Measurements from ENCODE around the gene CYP24A1. TPM values are rescaled to one million over a fixed set of nuclear protein-coding genes. Genes with fewer than 3 reads are reported as not detected.

The CYP24A1 gene
- total RNA-seq, 4 donors from 2014 or later, result 1.3 to 12.3 (median 8.9) TPM

GRCh38 chr20:54180931-54181330 lies 7.1 kb upstream of the CYP24A1 start:
- no peak overlapping the region for H3K4me3 ChIP-seq
- no peak overlapping the region for H3K27ac ChIP-seq
- 71 to 73% methylated on average over 1 of the region's 1 CpG for WGBS, 2 donors
- no peak for DNase-seq
- intact Hi-C loops (cut with DNase I), result no loop called here
- peaks cover 0 to 18% (median 0%) of the 10 kb centered on the region in 4 donors for H3K27me3 ChIP-seq
- TF ChIP-seq POLR2A (IDR thresholded peaks at IDR 0.05), result no peak
- TF ChIP-seq, protein P1, sequence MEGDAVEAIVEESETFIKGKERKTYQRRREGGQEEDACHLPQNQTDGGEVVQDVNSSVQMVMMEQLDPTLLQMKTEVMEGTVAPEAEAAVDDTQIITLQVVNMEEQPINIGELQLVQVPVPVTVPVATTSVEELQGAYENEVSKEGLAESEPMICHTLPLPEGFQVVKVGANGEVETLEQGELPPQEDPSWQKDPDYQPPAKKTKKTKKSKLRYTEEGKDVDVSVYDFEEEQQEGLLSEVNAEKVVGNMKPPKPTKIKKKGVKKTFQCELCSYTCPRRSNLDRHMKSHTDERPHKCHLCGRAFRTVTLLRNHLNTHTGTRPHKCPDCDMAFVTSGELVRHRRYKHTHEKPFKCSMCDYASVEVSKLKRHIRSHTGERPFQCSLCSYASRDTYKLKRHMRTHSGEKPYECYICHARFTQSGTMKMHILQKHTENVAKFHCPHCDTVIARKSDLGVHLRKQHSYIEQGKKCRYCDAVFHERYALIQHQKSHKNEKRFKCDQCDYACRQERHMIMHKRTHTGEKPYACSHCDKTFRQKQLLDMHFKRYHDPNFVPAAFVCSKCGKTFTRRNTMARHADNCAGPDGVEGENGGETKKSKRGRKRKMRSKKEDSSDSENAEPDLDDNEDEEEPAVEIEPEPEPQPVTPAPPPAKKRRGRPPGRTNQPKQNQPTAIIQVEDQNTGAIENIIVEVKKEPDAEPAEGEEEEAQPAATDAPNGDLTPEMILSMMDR (IDR thresholded peaks at IDR 0.05), result no peak
- no peaks in the 10 kb centered on the region for H3K36me3 ChIP-seq
- no peaks in the 10 kb centered on the region for H3K9me3 ChIP-seq
- H3K4me1 ChIP-seq, result peaks cover 0 to 34% (median 5%) of the 10 kb centered on the region in 3 donors

GRCh38 chr20:54179946-54180345 lies 6.2 kb upstream of the CYP24A1 start:
- TF ChIP-seq, protein P1 (IDR thresholded peaks at IDR 0.05), result no peak
- no peak for TF ChIP-seq POLR2A (IDR thresholded peaks at IDR 0.05)
- Histone ChIP-seq H3K4me3 (no peak overlapping the region), H3K27me3 (peaks cover 0 to 25% (median 0%) of the 10 kb centered on the region in 4 donors), H3K9me3 (no peaks in the 10 kb centered on the region), H3K27ac (no peak overlapping the region), H3K4me1 (peaks cover 0 to 32% (median 5%) of the 10 kb centered on the region in 3 donors), H3K36me3 (no peaks in the 10 kb centered on the region)
- intact Hi-C loops (cut with DNase I), result no loop called here
- no peak for DNase-seq
- WGBS, 2 donors, result 18 to 26% methylated on average over 2 of the region's 2 CpGs

GRCh38 chr20:54178256-54178655 lies 4.5 kb upstream of the CYP24A1 start:
- no peak for DNase-seq
- no peaks in the 10 kb centered on the region for H3K9me3 ChIP-seq
- H3K4me3 ChIP-seq, result no peak overlapping the region
- 54 to 59% methylated on average over 2 of the region's 2 CpGs for WGBS, 2 donors
- TF ChIP-seq, protein P1 (IDR thresholded peaks at IDR 0.05), result no peak
- no peak for TF ChIP-seq POLR2A (IDR thresholded peaks at IDR 0.05)
- intact Hi-C loops (cut with DNase I), result no loop called here
- H3K27me3 ChIP-seq, result peaks cover 0 to 42% (median 2%) of the 10 kb centered on the region in 4 donors
- H3K27ac ChIP-seq, result no peak overlapping the region
- H3K4me1 ChIP-seq, result peaks cover 9 to 36% (median 9%) of the 10 kb centered on the region in 3 donors
- H3K36me3 ChIP-seq, result no peaks in the 10 kb centered on the region

DNA sequence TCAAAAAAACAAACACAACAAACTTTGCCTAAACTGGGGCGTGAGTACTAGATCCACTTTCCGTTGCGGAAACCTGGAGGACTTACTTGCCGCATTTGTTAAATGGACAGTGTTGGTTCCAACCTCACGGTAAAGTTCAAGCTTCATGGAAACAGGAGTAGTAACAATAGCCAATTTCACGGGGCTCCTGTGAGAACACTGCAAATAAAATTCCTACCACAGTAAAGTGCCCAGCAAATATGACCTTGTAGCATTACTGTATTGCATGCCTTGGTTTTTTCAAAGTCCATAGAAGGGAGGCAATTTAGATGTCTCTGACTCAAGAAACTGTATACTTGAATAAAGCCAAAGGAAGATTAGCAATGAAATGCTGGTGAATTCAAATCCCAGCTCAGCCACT lies 3.6 kb upstream of the CYP24A1 start:
- no peak overlapping the region for H3K27ac ChIP-seq
- 85 to 88% methylated on average over 6 of the region's 6 CpGs for WGBS, 2 donors
- DNase-seq, result no peak
- H3K36me3 ChIP-seq, result no peaks in the 10 kb centered on the region
- intact Hi-C loops (cut with DNase I), result no loop called here
- no peak overlapping the region for H3K4me3 ChIP-seq
- H3K9me3 ChIP-seq, result no peaks in the 10 kb centered on the region
- H3K4me1 ChIP-seq, result peaks cover 16 to 45% (median 17%) of the 10 kb centered on the region in 3 donors
- TF ChIP-seq, protein P1 (IDR thresholded peaks at IDR 0.05), result no peak
- no peak for TF ChIP-seq POLR2A (IDR thresholded peaks at IDR 0.05)
- H3K27me3 ChIP-seq, result peaks cover 0 to 51% (median 2%) of the 10 kb centered on the region in 4 donors

DNA sequence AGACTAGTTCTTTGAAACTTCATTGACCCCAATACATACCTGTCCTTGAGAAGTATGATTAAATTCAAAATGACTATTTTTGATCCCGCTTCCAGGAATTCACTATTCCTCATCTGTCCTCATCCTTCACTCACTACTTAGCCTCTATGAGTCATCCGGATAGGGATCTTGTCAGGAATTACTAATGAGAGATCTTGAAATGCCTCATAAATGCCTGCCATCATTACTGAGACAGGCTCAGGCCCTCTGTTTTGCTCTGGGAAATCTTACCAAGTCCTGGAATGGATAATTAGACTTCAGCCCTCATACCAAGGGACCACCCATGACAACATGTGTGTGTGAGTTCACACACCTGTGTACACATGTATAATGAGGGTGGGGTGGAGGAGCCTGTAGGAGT lies 2.8 kb upstream of the CYP24A1 start:
- Histone ChIP-seq H3K4me3 (no peak overlapping the region), H3K36me3 (no peaks in the 10 kb centered on the region), H3K27me3 (peaks cover 0 to 59% (median 2%) of the 10 kb centered on the region in 4 donors), H3K9me3 (no peaks in the 10 kb centered on the region), H3K27ac (no peak overlapping the region), H3K4me1 (peaks cover 16 to 45% (median 17%) of the 10 kb centered on the region in 3 donors)
- intact Hi-C loops (cut with DNase I), result no loop called here
- TF ChIP-seq, protein P1 (IDR thresholded peaks at IDR 0.05), result no peak
- no peak for TF ChIP-seq POLR2A (IDR thresholded peaks at IDR 0.05)
- WGBS, 2 donors, result 23 to 72% methylated on average over 2 of the region's 2 CpGs
- DNase-seq, result no peak

All from esophagus squamous epithelium (tissue), 5 donors.